Breast epithelium (tissue), 4 donors: ENCODE measurements around the gene NUDC. TPM values are rescaled to one million over a fixed set of nuclear protein-coding genes. Genes with fewer than 3 reads are reported as not detected.
A peak's percentile ranks its signal among the peaks of the same experiment; 100 is the strongest.

Experiments
- DNase-seq, 2 donors: peaks; one replicate each; pipeline ENCODE4 v3.0.0-alpha.2; 2019; ENCODE audit warnings: low spot score in 2 of 2
- H3K27ac ChIP-seq, 2 donors: fragments of 200-600 bp; sonication (generic) in 1 of 2; one replicate each; pipeline ENCODE4 v1.5.1; 2016 to 2019; ENCODE audit warnings: mild to moderate bottlenecking in 1 of 2
- H3K27me3 ChIP-seq, 2 donors: fragments of 200-600 bp; sonication (generic) in 1 of 2; one replicate each; pipeline versions ENCODE4 v1.5.1 to v1.6.0; 2017 to 2019; ENCODE audit warnings: control low read depth in 1 of 2, mild to moderate bottlenecking in 1 of 2
- H3K36me3 ChIP-seq: fragments of 200-600 bp; one replicate; pipeline ENCODE4 v1.5.1; 2019
- H3K4me1 ChIP-seq, 2 donors: fragments of 200-600 bp; sonication (generic); one replicate each; pipeline ENCODE4 v1.5.1; 2016 to 2019; ENCODE audit warnings: control low read depth in 1 of 2
- H3K4me3 ChIP-seq, 3 donors: fragments of 200-600 bp; sonication (generic); 1 replicate in 2 of 3; 2 replicates in 1 of 3; pipeline ENCODE4 v1.5.1; 2016 to 2019; ENCODE audit warnings: mild to moderate bottlenecking in 3 of 3, moderate library complexity in 2 of 3
- H3K9me3 ChIP-seq, 2 donors: fragments of 200-600 bp; sonication (generic) in 1 of 2; one replicate each; pipeline ENCODE4 v1.5.1; 2016 to 2019; ENCODE audit warnings: control low read depth in 1 of 2
- CTCF ChIP-seq, 3 donors: fragments of 450-650 bp; IDR thresholded peaks; one replicate each; pipeline ENCODE4 v1.5.1; 2016 to 2017; ENCODE audit warnings: antibody characterized with exemption in 3 of 3, mild to moderate bottlenecking in 3 of 3, moderate library complexity in 3 of 3
- POLR2A ChIP-seq: fragments of 450-650 bp; IDR thresholded peaks from one replicate; pipeline ENCODE4 v1.6.1; 2016; ENCODE audit warnings: antibody characterized with exemption, mild to moderate bottlenecking, moderate library complexity
- POLR2AphosphoS5 ChIP-seq, 3 donors: sonication (generic); formaldehyde crosslinking; IDR thresholded peaks; one replicate each; pipeline ENCODE4 v1.6.1; 2017; ENCODE audit warnings: antibody characterized with exemption in 3 of 3
- intact Hi-C: fragments of 100-400 bp; cut with DNase I; formaldehyde crosslinking; loops from one replicate; pipeline ENCODE4 v1.15.1; 2023; ENCODE audit warnings: low total_unique reads
- total RNA-seq, 3 donors: library from RNA; depleted of rRNA; stranded (reverse); fragments of >200 nt; gene quantifications; one replicate each; pipeline ENCODE4 v1.1.0, GENCODE V29; 2016

The NUDC gene
- total RNA-seq, 3 donors from 2014 or later: 47.9 to 51.5 (median 49.4) TPM

- H3K27ac ChIP-seq: peak overlapping the region; percentile 87 to 90
- H3K4me1 ChIP-seq: peaks cover 9 to 13% of the 10 kb centered on the region in 2 donors
- H3K9me3 ChIP-seq: no peaks in the 10 kb centered on the region
- TF ChIP-seq POLR2AphosphoS5 (IDR thresholded peaks at IDR 0.05) (no peak), POLR2A (no peak), CTCF (IDR thresholded peaks at IDR 0.05) (no peak)
- intact Hi-C loops: no loop called here
- peak overlapping the region; percentile 82 to 96 (median 95) for H3K4me3 ChIP-seq
- DNase-seq: no peak
- H3K27me3 ChIP-seq: no peaks in the 10 kb centered on the region
- no peaks in the 10 kb centered on the region for H3K36me3 ChIP-seq
Observed at GRCh38 chr1:26890467-26890796, 31.1 kb upstream of the NUDC start.

DNA sequence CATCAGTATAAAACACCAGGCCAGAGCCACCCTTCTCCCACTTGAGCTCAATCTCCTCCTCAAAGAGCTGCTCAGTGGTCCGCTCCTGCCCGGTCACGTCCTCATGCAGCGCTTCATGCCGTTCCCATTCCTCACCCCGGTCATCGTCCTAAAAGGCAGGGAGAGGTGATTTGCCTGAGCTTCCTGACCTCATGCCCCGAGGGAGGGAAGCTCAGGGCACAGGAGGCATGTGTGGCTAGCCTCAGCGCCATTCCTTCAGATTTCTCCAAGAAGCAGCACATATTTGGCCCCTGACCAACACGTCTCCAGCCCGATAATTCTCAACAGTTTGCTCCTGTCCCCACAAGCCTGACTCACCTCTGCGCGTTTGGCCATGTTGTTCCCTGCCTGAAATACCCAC, 27.3 kb upstream of the NUDC start:
- no peaks in the 10 kb centered on the region for H3K9me3 ChIP-seq
- no peaks in the 10 kb centered on the region for H3K36me3 ChIP-seq
- intact Hi-C loops: no loop called here

GRCh38 chr1:26897351-26897750, 24.2 kb upstream of the NUDC start:
- no peak for DNase-seq
- intact Hi-C loops: no loop called here
- Histone ChIP-seq H3K27ac (no peak overlapping the region), H3K9me3 (no peaks in the 10 kb centered on the region), H3K4me1 (peaks cover 4 to 10% of the 10 kb centered on the region in 2 donors), H3K4me3 (no peak overlapping the region), H3K36me3 (no peaks in the 10 kb centered on the region), H3K27me3 (no peaks in the 10 kb centered on the region)
- TF ChIP-seq CTCF (IDR thresholded peaks at IDR 0.05): no peak
- no peak for TF ChIP-seq POLR2AphosphoS5 (IDR thresholded peaks at IDR 0.05)
- TF ChIP-seq POLR2A: no peak

More for the DNA sequence above, 27.3 kb upstream of the NUDC start:
- H3K4me3 ChIP-seq: no peak overlapping the region
- DNase-seq: no peak
- no peak overlapping the region for H3K27ac ChIP-seq
- peaks cover 4 to 9% of the 10 kb centered on the region in 2 donors for H3K4me1 ChIP-seq
- H3K27me3 ChIP-seq: no peaks in the 10 kb centered on the region
- TF ChIP-seq POLR2A: no peak
- TF ChIP-seq POLR2AphosphoS5 (IDR thresholded peaks at IDR 0.05): no peak
- TF ChIP-seq CTCF (IDR thresholded peaks at IDR 0.05): no peak

GRCh38 chr1:26900001-26900814, 21.3 kb upstream of the NUDC start, which contains the start of gene GPATCH3:
TSS of gene GPATCH3 (minus strand) at chr1:26900467. CDS start at chr1:26900442, 25 bp downstream.
- TF ChIP-seq POLR2AphosphoS5 (IDR thresholded peaks at IDR 0.05) (peak; percentile 95 to 98 (median 97)), CTCF (IDR thresholded peaks at IDR 0.05) (no peak), POLR2A (peak; percentile 33)
- Histone ChIP-seq H3K9me3 (no peaks in the 10 kb centered on the region), H3K4me1 (peaks cover 4 to 10% of the 10 kb centered on the region in 2 donors), H3K27ac (peak within 1 kb of the TSS; percentile 83 to 86), H3K27me3 (no peaks in the 10 kb centered on the region), H3K4me3 (peak within 1 kb of the TSS; percentile 85 to 98 (median 97)), H3K36me3 (no peaks in the 10 kb centered on the region)
- intact Hi-C loops: no loop called here
- peak; percentile 90 to 93 for DNase-seq

DNA sequence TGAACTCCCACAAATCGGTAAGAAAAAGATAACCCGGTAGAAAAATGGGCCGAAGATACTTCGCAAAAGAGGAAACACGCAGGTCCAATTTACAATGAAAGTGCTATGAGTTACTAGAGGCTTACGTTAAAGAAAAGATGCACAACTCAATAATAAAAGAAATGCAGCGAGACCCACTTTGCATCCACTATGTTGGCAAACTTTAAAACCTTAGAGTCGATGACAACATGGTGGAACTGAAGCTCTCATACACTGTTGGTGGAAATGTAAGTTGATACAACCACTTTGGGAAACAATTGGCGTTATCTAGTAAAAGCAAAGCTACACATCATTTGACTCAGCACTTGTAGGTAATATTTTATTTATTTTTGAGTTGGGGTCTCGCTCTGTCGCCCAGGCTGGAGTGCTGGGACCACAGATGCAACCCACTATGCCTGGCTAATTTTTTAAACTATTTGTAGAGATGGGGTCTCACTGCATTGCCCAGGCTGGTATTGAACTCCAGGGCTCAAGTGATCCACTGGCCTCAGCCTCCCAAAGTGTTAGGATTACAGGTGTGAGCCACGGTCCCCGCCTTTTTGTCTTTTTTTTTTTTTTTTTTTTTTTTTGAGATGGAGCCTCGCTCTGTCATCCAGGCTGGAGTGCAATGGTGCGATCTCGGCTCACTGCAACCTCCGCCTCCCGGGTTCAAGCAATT, 20.6 kb upstream of the NUDC start:
- Histone ChIP-seq H3K9me3 (no peaks in the 10 kb centered on the region), H3K36me3 (no peaks in the 10 kb centered on the region), H3K27me3 (no peaks in the 10 kb centered on the region), H3K4me3 (peak overlapping the region; percentile 85 to 98 (median 97)), H3K27ac (peak overlapping the region; percentile 83 to 86), H3K4me1 (peaks cover 4 to 10% of the 10 kb centered on the region in 2 donors)
- TF ChIP-seq POLR2A (no peak), CTCF (IDR thresholded peaks at IDR 0.05) (no peak), POLR2AphosphoS5 (IDR thresholded peaks at IDR 0.05) (no peak)
- no peak for DNase-seq
- intact Hi-C loops: no loop called here
